WTC11 (cell line): ENCODE measurements around the gene TCEANC. TPM values are rescaled to one million over a fixed set of nuclear protein-coding genes. Genes with fewer than 3 reads are reported as not detected.

Experiments
- ATAC-seq: fragments of 200-7000 bp; cut with Tn5 transposase; 2 replicates; pipeline ENCODE4 v1.10.0; 2021; ENCODE audit warnings: mild to moderate bottlenecking, moderate library complexity
- CTCF ChIA-PET: fragments of 300-600 bp; sonication (Branson Sonifier 250); formaldehyde crosslinking; loops from one replicate; lab custom pipeline; 2021; ENCODE audit warnings: antibody characterized with exemption; lab: Charles Lee
- POLR2A ChIA-PET: fragments of 350-600 bp; sonication (Branson Sonifier 250); formaldehyde crosslinking; loops from one replicate; lab custom pipeline; 2021; ENCODE audit warnings: antibody characterized with exemption; lab: Charles Lee
- DNase-seq: peaks from one replicate; pipeline ENCODE4 v3.0.0; 2021; ENCODE audit warnings: low spot score
- H3K27ac Mint-ChIP-seq: 2 replicates; pipeline ENCODE4 v1.8.0; 2021; ENCODE audit warnings: mixed read lengths
- H3K27me3 Mint-ChIP-seq: 2 replicates; pipeline ENCODE4 v1.8.0; 2021; ENCODE audit warnings: low read depth, mild to moderate bottlenecking, moderate library complexity, mixed read lengths
- H3K36me3 Mint-ChIP-seq: 2 replicates; pipeline ENCODE4 v1.8.0; 2021; ENCODE audit warnings: mixed read lengths
- H3K4me1 Mint-ChIP-seq: 2 replicates; pipeline ENCODE4 v1.8.0; 2022; ENCODE audit warnings: mixed read lengths
- H3K4me3 Mint-ChIP-seq: 2 replicates; pipeline ENCODE4 v1.8.0; 2021; ENCODE audit warnings: mild to moderate bottlenecking, moderate library complexity, mixed read lengths
- H3K9me3 Mint-ChIP-seq: 2 replicates; pipeline ENCODE4 v1.8.0; 2021; ENCODE audit warnings: mixed read lengths
- ATF1 ChIP-seq: sonication (generic); formaldehyde crosslinking; IDR thresholded peaks from 2 replicates; pipeline ENCODE4 v1.8.1; 2023; ENCODE audit warnings: mild to moderate bottlenecking, moderate library complexity, missing genetic modification reagents
- CREB1 ChIP-seq: sonication (generic); formaldehyde crosslinking; IDR thresholded peaks from 2 replicates; pipeline ENCODE4 v1.8.0; 2023; ENCODE audit warnings: mild to moderate bottlenecking, missing genetic modification reagents
- ELF4 ChIP-seq: sonication (generic); formaldehyde crosslinking; IDR thresholded peaks from 2 replicates; pipeline ENCODE4 v1.8.1; 2022; ENCODE audit warnings: low read depth, mild to moderate bottlenecking, moderate library complexity, missing genetic modification reagents
- ETV6 ChIP-seq: sonication (generic); formaldehyde crosslinking; IDR thresholded peaks from 2 replicates; pipeline ENCODE4 v1.8.1; 2022; ENCODE audit warnings: mild to moderate bottlenecking, missing genetic modification reagents
- JUN ChIP-seq: sonication (generic); formaldehyde crosslinking; IDR thresholded peaks from 2 replicates; pipeline ENCODE4 v1.8.0; 2023; ENCODE audit warnings: mild to moderate bottlenecking, missing genetic modification reagents
- KAT7 ChIP-seq: sonication (generic); formaldehyde crosslinking; IDR thresholded peaks from 2 replicates; pipeline ENCODE4 v1.8.1; 2023; ENCODE audit warnings: missing genetic modification reagents, mild to moderate bottlenecking, borderline replicate concordance
- MYBL2 ChIP-seq: sonication (generic); formaldehyde crosslinking; IDR thresholded peaks from 2 replicates; pipeline ENCODE4 v1.8.1; 2023; ENCODE audit warnings: mild to moderate bottlenecking, moderate library complexity, missing genetic modification reagents
- NFE2L1 ChIP-seq: sonication (generic); formaldehyde crosslinking; IDR thresholded peaks from 2 replicates; pipeline ENCODE4 v1.8.1; 2023; ENCODE audit warnings: missing genetic modification reagents
- RORB ChIP-seq: fragments of 250-450 bp; sonication (Bioruptor Pico); IDR thresholded peaks from 2 replicates; pipeline ENCODE4 v1.9.0; 2021; ENCODE audit warnings: mild to moderate bottlenecking
- SMAD4 ChIP-seq: sonication (generic); formaldehyde crosslinking; IDR thresholded peaks from 2 replicates; pipeline ENCODE4 v1.8.0; 2022; ENCODE audit warnings: mild to moderate bottlenecking, missing genetic modification reagents
- SP1 ChIP-seq: sonication (generic); formaldehyde crosslinking; conservative IDR thresholded peaks from 2 replicates; pipeline ENCODE4 v1.8.1; 2022; ENCODE audit warnings: missing genetic modification reagents
- TP53 ChIP-seq: sonication (generic); formaldehyde crosslinking; IDR thresholded peaks from 2 replicates; pipeline ENCODE4 v1.8.1; 2023; ENCODE audit warnings: mild to moderate bottlenecking, missing genetic modification reagents
- ZNF121 ChIP-seq: sonication (generic); formaldehyde crosslinking; IDR thresholded peaks from 2 replicates; pipeline ENCODE4 v1.8.0; 2023; ENCODE audit warnings: missing genetic modification reagents
- ZNF317 ChIP-seq: sonication (generic); formaldehyde crosslinking; IDR thresholded peaks from 2 replicates; pipeline ENCODE4 v1.8.1; 2023; ENCODE audit warnings: low read depth, mild to moderate bottlenecking, moderate library complexity, missing genetic modification reagents, borderline replicate concordance
- ZNF423 ChIP-seq: fragments of 250-450 bp; sonication (Bioruptor Pico); IDR thresholded peaks from 2 replicates; pipeline ENCODE4 v2.1.2; 2022; ENCODE audit warnings: mild to moderate bottlenecking, moderate library complexity
- ZNF671 ChIP-seq: fragments of 250-450 bp; sonication (Bioruptor Pico); IDR thresholded peaks from 2 replicates; pipeline ENCODE4 v1.8.0; 2021; ENCODE audit warnings: mild to moderate bottlenecking
- total RNA-seq: library from RNA; stranded (reverse); gene quantifications from 3 replicates; pipeline ENCODE4 v1.2.3, GENCODE V29; 2021
- TF ChIP-seq, protein P1 (sequence below): sonication (generic); formaldehyde crosslinking; IDR thresholded peaks from 2 replicates; pipeline ENCODE4 v1.8.0; 2022; ENCODE audit warnings: mild to moderate bottlenecking, missing genetic modification reagents
- TF ChIP-seq, protein P2 (sequence below): sonication (generic); formaldehyde crosslinking; IDR thresholded peaks from 2 replicates; pipeline ENCODE4 v1.8.1; 2022; ENCODE audit warnings: mild to moderate bottlenecking, missing genetic modification reagents, moderate library complexity, borderline replicate concordance
- TF ChIP-seq, protein P3 (sequence below): sonication (generic); formaldehyde crosslinking; IDR thresholded peaks from 2 replicates; pipeline ENCODE4 v1.8.1; 2023; ENCODE audit warnings: mild to moderate bottlenecking, moderate library complexity, missing genetic modification reagents
- TF ChIP-seq, protein P4 (sequence below): sonication (generic); formaldehyde crosslinking; IDR thresholded peaks from 2 replicates; pipeline ENCODE4 v1.8.1; 2022; ENCODE audit warnings: low read depth, missing genetic modification reagents, borderline replicate concordance
- TF ChIP-seq, protein P5 (sequence below): sonication (generic); formaldehyde crosslinking; IDR thresholded peaks from 2 replicates; pipeline ENCODE4 v1.8.0; 2023; ENCODE audit warnings: missing genetic modification reagents, mild to moderate bottlenecking, borderline replicate concordance
- TF ChIP-seq, protein P6 (sequence below): fragments of 250-450 bp; sonication (Bioruptor Pico); conservative IDR thresholded peaks from 2 replicates; pipeline ENCODE4 v1.9.0; 2021; ENCODE audit warnings: mild to moderate bottlenecking

The TCEANC gene
- total RNA-seq, 1 experiment from 2014 or later = 2.0 TPM

DNA sequence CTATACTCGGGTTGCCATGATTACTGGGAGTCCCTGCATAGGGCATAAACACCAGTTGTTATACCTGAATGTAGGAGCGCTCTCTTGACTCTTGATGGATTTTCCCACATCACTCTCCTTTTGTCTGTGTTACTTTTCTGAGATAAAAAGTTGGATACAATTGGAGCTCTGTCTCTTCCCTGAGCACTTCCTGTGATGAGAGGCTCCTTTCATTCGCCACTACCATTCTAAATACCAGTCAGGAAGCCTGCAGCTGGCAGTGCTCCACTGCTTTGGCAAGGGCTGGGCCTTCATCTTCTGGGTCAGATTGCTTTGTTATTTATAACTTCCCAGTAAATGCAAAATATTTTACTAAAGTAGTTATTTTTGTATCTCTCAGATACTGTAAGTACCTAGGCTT is 13.9 kb downstream of the TCEANC start:
- no peak for ATAC-seq
- no peak for DNase-seq
- H3K4me1 Mint-ChIP-seq = no peaks in the 10 kb centered on the region
- no peak overlapping the region for H3K4me3 Mint-ChIP-seq
- ChIA-PET POLR2A (interaction anchor here (0.5 kb wide), 1 partner anchor 271 kb away, joined by 3 read pairs; no protein-coding TSS in a partner anchor), CTCF (no interaction called here)
- H3K9me3 Mint-ChIP-seq = no peaks in the 10 kb centered on the region
- no peak overlapping the region for H3K27ac Mint-ChIP-seq
- H3K36me3 Mint-ChIP-seq = peaks cover 6% of the 10 kb centered on the region; the same call in 1 of the 2 replicates
- H3K27me3 Mint-ChIP-seq = no peaks in the 10 kb centered on the region
- TF ChIP-seq, protein P1, sequence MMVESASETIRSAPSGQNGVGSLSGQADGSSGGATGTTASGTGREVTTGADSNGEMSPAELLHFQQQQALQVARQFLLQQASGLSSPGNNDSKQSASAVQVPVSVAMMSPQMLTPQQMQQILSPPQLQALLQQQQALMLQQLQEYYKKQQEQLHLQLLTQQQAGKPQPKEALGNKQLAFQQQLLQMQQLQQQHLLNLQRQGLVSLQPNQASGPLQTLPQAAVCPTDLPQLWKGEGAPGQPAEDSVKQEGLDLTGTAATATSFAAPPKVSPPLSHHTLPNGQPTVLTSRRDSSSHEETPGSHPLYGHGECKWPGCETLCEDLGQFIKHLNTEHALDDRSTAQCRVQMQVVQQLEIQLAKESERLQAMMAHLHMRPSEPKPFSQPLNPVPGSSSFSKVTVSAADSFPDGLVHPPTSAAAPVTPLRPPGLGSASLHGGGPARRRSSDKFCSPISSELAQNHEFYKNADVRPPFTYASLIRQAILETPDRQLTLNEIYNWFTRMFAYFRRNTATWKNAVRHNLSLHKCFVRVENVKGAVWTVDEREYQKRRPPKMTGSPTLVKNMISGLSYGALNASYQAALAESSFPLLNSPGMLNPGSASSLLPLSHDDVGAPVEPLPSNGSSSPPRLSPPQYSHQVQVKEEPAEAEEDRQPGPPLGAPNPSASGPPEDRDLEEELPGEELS (CRISPR knock-in tag) = no peak
- TF ChIP-seq CREB1 (CRISPR knock-in tag) (no peak), RORB (CRISPR knock-in tag) (no peak), ETV6 (no peak), ATF1 (CRISPR knock-in tag) (no peak), ELF4 (no peak), SP1 (CRISPR knock-in tag) (no peak)
- TF ChIP-seq, protein P2, sequence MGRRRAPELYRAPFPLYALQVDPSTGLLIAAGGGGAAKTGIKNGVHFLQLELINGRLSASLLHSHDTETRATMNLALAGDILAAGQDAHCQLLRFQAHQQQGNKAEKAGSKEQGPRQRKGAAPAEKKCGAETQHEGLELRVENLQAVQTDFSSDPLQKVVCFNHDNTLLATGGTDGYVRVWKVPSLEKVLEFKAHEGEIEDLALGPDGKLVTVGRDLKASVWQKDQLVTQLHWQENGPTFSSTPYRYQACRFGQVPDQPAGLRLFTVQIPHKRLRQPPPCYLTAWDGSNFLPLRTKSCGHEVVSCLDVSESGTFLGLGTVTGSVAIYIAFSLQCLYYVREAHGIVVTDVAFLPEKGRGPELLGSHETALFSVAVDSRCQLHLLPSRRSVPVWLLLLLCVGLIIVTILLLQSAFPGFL (CRISPR knock-in tag) = no peak
- TF ChIP-seq, protein P3, sequence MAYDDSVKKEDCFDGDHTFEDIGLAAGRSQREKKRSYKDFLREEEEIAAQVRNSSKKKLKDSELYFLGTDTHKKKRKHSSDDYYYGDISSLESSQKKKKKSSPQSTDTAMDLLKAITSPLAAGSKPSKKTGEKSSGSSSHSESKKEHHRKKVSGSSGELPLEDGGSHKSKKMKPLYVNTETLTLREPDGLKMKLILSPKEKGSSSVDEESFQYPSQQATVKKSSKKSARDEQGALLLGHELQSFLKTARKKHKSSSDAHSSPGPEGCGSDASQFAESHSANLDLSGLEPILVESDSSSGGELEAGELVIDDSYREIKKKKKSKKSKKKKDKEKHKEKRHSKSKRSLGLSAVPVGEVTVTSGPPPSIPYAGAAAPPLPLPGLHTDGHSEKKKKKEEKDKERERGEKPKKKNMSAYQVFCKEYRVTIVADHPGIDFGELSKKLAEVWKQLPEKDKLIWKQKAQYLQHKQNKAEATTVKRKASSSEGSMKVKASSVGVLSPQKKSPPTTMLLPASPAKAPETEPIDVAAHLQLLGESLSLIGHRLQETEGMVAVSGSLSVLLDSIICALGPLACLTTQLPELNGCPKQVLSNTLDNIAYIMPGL = no peak

DNA sequence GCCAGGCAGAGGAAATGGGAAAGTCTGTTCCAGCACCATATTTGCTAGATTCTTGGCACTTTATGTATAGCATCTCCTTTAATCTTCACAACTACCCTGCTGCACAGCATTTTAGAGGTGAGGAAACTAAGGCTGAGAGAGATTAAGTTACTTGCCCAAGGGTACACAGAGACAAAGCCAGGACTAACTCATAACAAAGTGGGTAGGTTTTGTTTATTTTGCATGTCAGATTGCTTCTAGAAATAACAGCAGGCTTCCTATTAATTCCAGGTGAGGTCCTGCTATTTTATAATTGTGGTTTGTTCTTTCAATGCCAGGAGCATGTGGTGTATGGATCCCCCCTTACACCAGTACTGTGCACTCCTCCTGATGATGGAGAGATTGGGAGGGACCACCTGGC is 15.0 kb downstream of the TCEANC start:
- no peak for ATAC-seq
- POLR2A ChIA-PET = no interaction called here
- H3K27ac Mint-ChIP-seq = no peak overlapping the region

DNA sequence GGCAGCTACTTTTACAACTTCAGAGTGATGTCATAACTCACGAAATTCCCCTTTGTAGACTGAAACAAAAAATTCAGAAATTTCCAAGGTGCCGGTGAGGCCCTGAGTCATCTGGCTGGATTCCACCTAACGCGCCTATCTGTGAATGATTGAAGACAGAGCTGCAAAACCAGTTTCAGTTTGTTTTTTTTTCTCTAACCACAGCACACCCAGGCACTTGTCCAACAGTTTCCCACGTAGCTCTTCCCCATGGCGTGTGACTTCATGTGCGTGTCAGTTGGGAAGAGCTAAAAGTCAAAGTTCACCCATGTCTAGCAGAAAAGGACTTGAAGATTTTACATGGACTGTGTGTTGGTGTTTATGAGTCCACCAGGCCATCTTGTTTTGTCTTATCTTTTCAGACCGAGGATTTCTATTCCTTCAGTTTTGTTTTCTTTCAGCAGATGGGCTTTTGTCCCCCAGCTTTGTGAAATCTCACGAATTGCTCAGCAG is 16.4 kb downstream of the TCEANC start:
- Mint-ChIP-seq H3K9me3 (no peaks in the 10 kb centered on the region), H3K4me3 (no peak overlapping the region), H3K36me3 (no peaks in the 10 kb centered on the region; the same call in 1 of the 2 replicates), H3K27me3 (peaks cover 2% of the 10 kb centered on the region; the same call in 1 of the 2 replicates), H3K4me1 (no peaks in the 10 kb centered on the region), H3K27ac (no peak overlapping the region)
- ChIA-PET POLR2A (no interaction called here), CTCF (no interaction called here)
- ATAC-seq (no peak), DNase-seq (no peak)
- TF ChIP-seq MYBL2 (CRISPR knock-in tag) = no peak
- TF ChIP-seq ATF1 (CRISPR knock-in tag) = no peak
- no peak for TF ChIP-seq ZNF121 (CRISPR knock-in tag)
- TF ChIP-seq, protein P4, sequence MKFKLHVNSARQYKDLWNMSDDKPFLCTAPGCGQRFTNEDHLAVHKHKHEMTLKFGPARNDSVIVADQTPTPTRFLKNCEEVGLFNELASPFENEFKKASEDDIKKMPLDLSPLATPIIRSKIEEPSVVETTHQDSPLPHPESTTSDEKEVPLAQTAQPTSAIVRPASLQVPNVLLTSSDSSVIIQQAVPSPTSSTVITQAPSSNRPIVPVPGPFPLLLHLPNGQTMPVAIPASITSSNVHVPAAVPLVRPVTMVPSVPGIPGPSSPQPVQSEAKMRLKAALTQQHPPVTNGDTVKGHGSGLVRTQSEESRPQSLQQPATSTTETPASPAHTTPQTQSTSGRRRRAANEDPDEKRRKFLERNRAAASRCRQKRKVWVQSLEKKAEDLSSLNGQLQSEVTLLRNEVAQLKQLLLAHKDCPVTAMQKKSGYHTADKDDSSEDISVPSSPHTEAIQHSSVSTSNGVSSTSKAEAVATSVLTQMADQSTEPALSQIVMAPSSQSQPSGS (CRISPR knock-in tag) = no peak
- TF ChIP-seq KAT7 (CRISPR knock-in tag) = no peak
- TF ChIP-seq ZNF671 (CRISPR knock-in tag) = no peak
- TF ChIP-seq, protein P5, sequence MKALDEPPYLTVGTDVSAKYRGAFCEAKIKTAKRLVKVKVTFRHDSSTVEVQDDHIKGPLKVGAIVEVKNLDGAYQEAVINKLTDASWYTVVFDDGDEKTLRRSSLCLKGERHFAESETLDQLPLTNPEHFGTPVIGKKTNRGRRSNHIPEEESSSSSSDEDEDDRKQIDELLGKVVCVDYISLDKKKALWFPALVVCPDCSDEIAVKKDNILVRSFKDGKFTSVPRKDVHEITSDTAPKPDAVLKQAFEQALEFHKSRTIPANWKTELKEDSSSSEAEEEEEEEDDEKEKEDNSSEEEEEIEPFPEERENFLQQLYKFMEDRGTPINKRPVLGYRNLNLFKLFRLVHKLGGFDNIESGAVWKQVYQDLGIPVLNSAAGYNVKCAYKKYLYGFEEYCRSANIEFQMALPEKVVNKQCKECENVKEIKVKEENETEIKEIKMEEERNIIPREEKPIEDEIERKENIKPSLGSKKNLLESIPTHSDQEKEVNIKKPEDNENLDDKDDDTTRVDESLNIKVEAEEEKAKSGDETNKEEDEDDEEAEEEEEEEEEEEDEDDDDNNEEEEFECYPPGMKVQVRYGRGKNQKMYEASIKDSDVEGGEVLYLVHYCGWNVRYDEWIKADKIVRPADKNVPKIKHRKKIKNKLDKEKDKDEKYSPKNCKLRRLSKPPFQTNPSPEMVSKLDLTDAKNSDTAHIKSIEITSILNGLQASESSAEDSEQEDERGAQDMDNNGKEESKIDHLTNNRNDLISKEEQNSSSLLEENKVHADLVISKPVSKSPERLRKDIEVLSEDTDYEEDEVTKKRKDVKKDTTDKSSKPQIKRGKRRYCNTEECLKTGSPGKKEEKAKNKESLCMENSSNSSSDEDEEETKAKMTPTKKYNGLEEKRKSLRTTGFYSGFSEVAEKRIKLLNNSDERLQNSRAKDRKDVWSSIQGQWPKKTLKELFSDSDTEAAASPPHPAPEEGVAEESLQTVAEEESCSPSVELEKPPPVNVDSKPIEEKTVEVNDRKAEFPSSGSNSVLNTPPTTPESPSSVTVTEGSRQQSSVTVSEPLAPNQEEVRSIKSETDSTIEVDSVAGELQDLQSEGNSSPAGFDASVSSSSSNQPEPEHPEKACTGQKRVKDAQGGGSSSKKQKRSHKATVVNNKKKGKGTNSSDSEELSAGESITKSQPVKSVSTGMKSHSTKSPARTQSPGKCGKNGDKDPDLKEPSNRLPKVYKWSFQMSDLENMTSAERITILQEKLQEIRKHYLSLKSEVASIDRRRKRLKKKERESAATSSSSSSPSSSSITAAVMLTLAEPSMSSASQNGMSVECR (CRISPR knock-in tag) = no peak

More for the DNA sequence above, 15.0 kb downstream of the TCEANC start:
- DNase-seq = no peak
- TF ChIP-seq NFE2L1 (CRISPR knock-in tag) (no peak), TP53 (CRISPR knock-in tag) (no peak), ZNF317 (no peak), ZNF423 (CRISPR knock-in tag) (no peak), SMAD4 (CRISPR knock-in tag) (no peak), ETV6 (no peak), JUN (CRISPR knock-in tag) (no peak)
- TF ChIP-seq, protein P6, sequence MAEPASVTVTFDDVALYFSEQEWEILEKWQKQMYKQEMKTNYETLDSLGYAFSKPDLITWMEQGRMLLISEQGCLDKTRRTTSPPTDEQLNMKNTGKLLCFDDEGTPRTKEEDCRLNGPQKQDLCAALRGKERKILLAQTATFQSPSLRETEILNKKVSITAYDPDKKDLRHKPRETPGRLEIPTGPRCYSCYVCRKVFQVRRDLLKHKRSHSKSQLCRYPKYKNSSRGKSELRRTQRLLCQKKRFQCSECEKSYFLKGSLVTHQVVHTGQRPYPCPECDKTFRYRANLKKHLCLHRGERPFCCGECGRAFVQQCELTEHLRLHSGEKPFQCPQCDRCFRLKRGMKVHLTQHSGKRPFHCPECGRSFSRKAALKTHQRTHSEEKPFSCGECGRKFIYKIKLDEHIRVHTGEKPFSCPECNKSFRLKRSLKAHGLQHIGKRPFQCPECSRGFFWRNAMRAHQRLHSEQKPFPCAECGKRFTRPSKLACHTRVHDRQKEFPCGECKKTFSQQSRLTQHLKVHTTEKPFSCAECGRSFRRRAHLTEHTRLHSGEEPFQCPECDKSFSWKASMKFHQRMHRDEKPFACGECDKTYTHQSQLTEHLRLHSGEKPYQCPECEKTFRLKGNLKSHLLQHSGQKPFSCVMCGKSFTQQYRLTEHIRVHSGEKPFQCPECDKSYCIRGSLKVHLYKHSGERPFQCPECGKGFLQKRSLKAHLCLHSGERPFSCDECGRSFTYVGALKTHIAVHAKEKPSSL (CRISPR knock-in tag) = no peak
- CTCF ChIA-PET = no interaction called here
- Mint-ChIP-seq H3K4me3 (no peak overlapping the region), H3K27me3 (0 out of 2 replicates have a peak, but pooled peaks cover under 1% of the 10 kb centered on the region), H3K4me1 (no peaks in the 10 kb centered on the region), H3K9me3 (no peaks in the 10 kb centered on the region), H3K36me3 (peaks cover 2% of the 10 kb centered on the region; the same call in 1 of the 2 replicates)
